ENCODE results near the gene MBD3. TPM values are rescaled to one million over a fixed set of nuclear protein-coding genes. Genes with fewer than 3 reads are reported as not detected.

MBD3 gene
- total RNA-seq, 1 donor = 73.4 TPM

- TF ChIP-seq CTCF (IDR thresholded peaks at IDR 0.05; ENCODE audit: insufficient read depth, low read depth, low read length) = no peak
- H3K4me3 ChIP-seq (ENCODE audit: low read depth, low read length) = no peak overlapping the region
- no peak for DNase-seq (ENCODE audit: low read depth)
Measured at GRCh38 chr19:1587872-1588271, 4.8 kb downstream of the MBD3 start.

- no peak for DNase-seq (ENCODE audit: low read depth)
- H3K4me3 ChIP-seq (ENCODE audit: low read depth, low read length) = no peak overlapping the region
- TF ChIP-seq CTCF (IDR thresholded peaks at IDR 0.05; ENCODE audit: insufficient read depth, low read depth, low read length) = no peak
Measured at GRCh38 chr19:1585243-1585580, 7.5 kb downstream of the MBD3 start.

- no peak for DNase-seq (ENCODE audit: low read depth)
- no peak for TF ChIP-seq CTCF (IDR thresholded peaks at IDR 0.05; ENCODE audit: insufficient read depth, low read depth, low read length)
- H3K4me3 ChIP-seq (ENCODE audit: low read depth, low read length) = no peak overlapping the region
Measured at GRCh38 chr19:1584500-1585242, 8.0 kb downstream of the MBD3 start.

GRCh38 chr19:1582201-1582600 is 10.5 kb downstream of the MBD3 start:
- DNase-seq (ENCODE audit: low read depth) = no peak
- no peak overlapping the region for H3K4me3 ChIP-seq (ENCODE audit: low read depth, low read length)
- TF ChIP-seq CTCF (IDR thresholded peaks at IDR 0.05; ENCODE audit: insufficient read depth, low read depth, low read length) = no peak

GRCh38 chr19:1580957-1581356 is 11.7 kb downstream of the MBD3 start:
- DNase-seq (ENCODE audit: low read depth) = no peak
- TF ChIP-seq CTCF (IDR thresholded peaks at IDR 0.05; ENCODE audit: insufficient read depth, low read depth, low read length) = no peak
- no peak overlapping the region for H3K4me3 ChIP-seq (ENCODE audit: low read depth, low read length)

GRCh38 chr19:1580382-1580781 is 12.3 kb downstream of the MBD3 start:
- DNase-seq (ENCODE audit: low read depth) = no peak
- no peak overlapping the region for H3K4me3 ChIP-seq (ENCODE audit: low read depth, low read length)
- TF ChIP-seq CTCF (IDR thresholded peaks at IDR 0.05; ENCODE audit: insufficient read depth, low read depth, low read length) = no peak

- H3K4me3 ChIP-seq (ENCODE audit: low read depth, low read length) = no peak overlapping the region
- no peak for DNase-seq (ENCODE audit: low read depth)
- no peak for TF ChIP-seq CTCF (IDR thresholded peaks at IDR 0.05; ENCODE audit: insufficient read depth, low read depth, low read length)
Measured at GRCh38 chr19:1579222-1579621, 13.4 kb downstream of the MBD3 start.

Measured in fibroblast of villous mesenchyme (primary cell).